ENCODE measurements around the gene LHX5. TPM values are rescaled to one million over a fixed set of nuclear protein-coding genes. Genes with fewer than 3 reads are reported as not detected.

Gene LHX5
- total RNA-seq, 4 donors from 2014 or later = not detected

- Histone ChIP-seq H3K27ac (no peak overlapping the region), H3K27me3 (peaks cover 0 to 38% (median 0%) of the 10 kb centered on the region in 4 donors), H3K36me3 (no peaks in the 10 kb centered on the region), H3K9me3 (no peaks in the 10 kb centered on the region), H3K4me3 (no peak overlapping the region), H3K4me1 (peaks cover under 1 to 5% (median 2%) of the 10 kb centered on the region in 3 donors)
- intact Hi-C loops (cut with DNase I) = loop anchor here (10.0 kb wide), 1 partner anchor 223 kb away; no protein-coding TSS in a partner anchor
- TF ChIP-seq POLR2A (IDR thresholded peaks at IDR 0.05) (no peak), CTCF (IDR thresholded peaks at IDR 0.05) (no peak)
- no peak for DNase-seq
- 22 to 25% methylated on average over 3 to 4 of the region's 9 CpGs for WGBS, 2 donors
Measured at GRCh38 chr12:113427882-113428281, 43.8 kb downstream of the LHX5 start.

- no peak for TF ChIP-seq POLR2A (IDR thresholded peaks at IDR 0.05)
- intact Hi-C loops (cut with DNase I) = loop anchor here (10.0 kb wide), 1 partner anchor 221 kb away; no protein-coding TSS in a partner anchor
- WGBS, 2 donors = 33 to 37% methylated on average over 11 of the region's 11 CpGs
Measured at GRCh38 chr12:113425960-113426453, 45.7 kb downstream of the LHX5 start.

GRCh38 chr12:113424915-113425823, 46.5 kb downstream of the LHX5 start:
- no peak for DNase-seq

More at GRCh38 chr12:113425960-113426453, 45.7 kb downstream of the LHX5 start:
- Histone ChIP-seq H3K4me3 (no peak overlapping the region), H3K4me1 (peaks cover 8 to 24% (median 8%) of the 10 kb centered on the region in 3 donors), H3K27ac (no peak overlapping the region), H3K27me3 (peaks cover 0 to 38% (median 0%) of the 10 kb centered on the region in 4 donors), H3K36me3 (no peaks in the 10 kb centered on the region), H3K9me3 (no peaks in the 10 kb centered on the region)
- DNase-seq = no peak

GRCh38 chr12:113424456-113424855, 47.2 kb downstream of the LHX5 start:
- H3K4me3 ChIP-seq = no peak overlapping the region
- peaks cover 8 to 24% (median 8%) of the 10 kb centered on the region in 3 donors for H3K4me1 ChIP-seq
- WGBS, 2 donors = 87 to 100% methylated on average over 1 of the region's 1 CpG
- no peak overlapping the region for H3K27ac ChIP-seq
- no peaks in the 10 kb centered on the region for H3K36me3 ChIP-seq
- TF ChIP-seq POLR2A (IDR thresholded peaks at IDR 0.05) (no peak), CTCF (IDR thresholded peaks at IDR 0.05) (no peak)
- H3K9me3 ChIP-seq = no peaks in the 10 kb centered on the region
- peaks cover 0 to 35% (median 0%) of the 10 kb centered on the region in 4 donors for H3K27me3 ChIP-seq
- no peak for DNase-seq
- intact Hi-C loops (cut with DNase I) = loop anchor here (10.0 kb wide), 1 partner anchor 220 kb away; no protein-coding TSS in a partner anchor

More at GRCh38 chr12:113424915-113425823, 46.5 kb downstream of the LHX5 start:
- no peaks in the 10 kb centered on the region for H3K36me3 ChIP-seq
- peaks cover 8 to 24% (median 8%) of the 10 kb centered on the region in 3 donors for H3K4me1 ChIP-seq
- H3K27ac ChIP-seq = no peak overlapping the region
- WGBS, 2 donors = 40 to 65% methylated on average over 8 to 14 of the region's 20 CpGs
- peak; percentile 59 to 86 (median 74) for TF ChIP-seq CTCF (IDR thresholded peaks at IDR 0.05)
- TF ChIP-seq POLR2A (IDR thresholded peaks at IDR 0.05) = no peak
- no peak overlapping the region for H3K4me3 ChIP-seq
- H3K27me3 ChIP-seq = peaks cover 0 to 38% (median 0%) of the 10 kb centered on the region in 4 donors
- intact Hi-C loops (cut with DNase I) = loop anchor here (10.0 kb wide), 1 partner anchor 220 kb away; no protein-coding TSS in a partner anchor
- H3K9me3 ChIP-seq = no peaks in the 10 kb centered on the region

- intact Hi-C loops (cut with DNase I) = loop anchor here (10.0 kb wide), 1 partner anchor 218 kb away; no protein-coding TSS in a partner anchor
Measured at GRCh38 chr12:113422886-113423669, 48.6 kb downstream of the LHX5 start.

More at GRCh38 chr12:113422886-113423669, 48.6 kb downstream of the LHX5 start:
- Histone ChIP-seq H3K27ac (peak overlapping the region in 3 of 4 donors; percentile 21 to 73 (median 54)), H3K9me3 (no peaks in the 10 kb centered on the region), H3K4me1 (peaks cover 8 to 24% (median 8%) of the 10 kb centered on the region in 3 donors), H3K36me3 (no peaks in the 10 kb centered on the region), H3K27me3 (peaks cover 0 to 21% (median 0%) of the 10 kb centered on the region in 4 donors), H3K4me3 (peak overlapping the region; percentile 13 to 61 (median 40))
- DNase-seq = no peak
- 71 to 82% methylated on average over 5 to 6 of the region's 6 CpGs for WGBS, 2 donors
- TF ChIP-seq POLR2A (IDR thresholded peaks at IDR 0.05) (no peak), CTCF (IDR thresholded peaks at IDR 0.05) (no peak)

Measured in esophagus squamous epithelium (tissue), 5 donors.